GM12864 (cell line): Measurements from ENCODE around the gene LPP.

Experiments
- DNase-seq: peaks from one replicate; pipeline ENCODE4 v3.0.0-alpha.2; 2011; ENCODE audit warnings: low read depth
- H3K4me3 ChIP-seq: 2 replicates; pipeline ENCODE4 v1.5.1; 2011; ENCODE audit warnings: mild to moderate bottlenecking, low read depth, low read length, control low read depth
- TF ChIP-seq, protein P1 (sequence below): IDR thresholded peaks from 2 replicates; pipeline ENCODE4 v1.5.1; 2011; ENCODE audit warnings: low read depth, mild to moderate bottlenecking, moderate library complexity, low read length, control low read depth, inconsistent platforms; ENCODE audit errors: missing control alignments

Gene LPP

DNA sequence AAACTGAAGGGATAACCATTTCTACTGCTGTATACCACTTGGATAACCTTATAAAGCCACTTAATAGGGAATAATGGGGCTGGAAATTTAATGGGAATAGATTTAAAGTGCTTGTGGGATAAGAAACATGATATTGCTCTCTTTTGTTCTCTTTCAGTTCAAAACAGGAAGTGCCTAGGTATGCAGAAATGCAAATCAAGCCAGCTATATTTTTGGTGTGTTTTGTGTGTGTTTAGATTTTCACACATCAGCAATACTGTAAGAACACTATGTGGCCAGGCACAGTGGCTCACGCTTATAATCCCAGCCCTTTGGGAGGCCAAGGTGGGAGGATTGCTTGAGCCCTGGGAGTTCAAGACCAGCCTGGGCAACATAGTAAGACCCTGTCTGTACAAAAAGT lies 575.5 kb downstream of the LPP start:
- TF ChIP-seq, protein P1, sequence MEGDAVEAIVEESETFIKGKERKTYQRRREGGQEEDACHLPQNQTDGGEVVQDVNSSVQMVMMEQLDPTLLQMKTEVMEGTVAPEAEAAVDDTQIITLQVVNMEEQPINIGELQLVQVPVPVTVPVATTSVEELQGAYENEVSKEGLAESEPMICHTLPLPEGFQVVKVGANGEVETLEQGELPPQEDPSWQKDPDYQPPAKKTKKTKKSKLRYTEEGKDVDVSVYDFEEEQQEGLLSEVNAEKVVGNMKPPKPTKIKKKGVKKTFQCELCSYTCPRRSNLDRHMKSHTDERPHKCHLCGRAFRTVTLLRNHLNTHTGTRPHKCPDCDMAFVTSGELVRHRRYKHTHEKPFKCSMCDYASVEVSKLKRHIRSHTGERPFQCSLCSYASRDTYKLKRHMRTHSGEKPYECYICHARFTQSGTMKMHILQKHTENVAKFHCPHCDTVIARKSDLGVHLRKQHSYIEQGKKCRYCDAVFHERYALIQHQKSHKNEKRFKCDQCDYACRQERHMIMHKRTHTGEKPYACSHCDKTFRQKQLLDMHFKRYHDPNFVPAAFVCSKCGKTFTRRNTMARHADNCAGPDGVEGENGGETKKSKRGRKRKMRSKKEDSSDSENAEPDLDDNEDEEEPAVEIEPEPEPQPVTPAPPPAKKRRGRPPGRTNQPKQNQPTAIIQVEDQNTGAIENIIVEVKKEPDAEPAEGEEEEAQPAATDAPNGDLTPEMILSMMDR = no peak
- H3K4me3 ChIP-seq = no peak overlapping the region
- DNase-seq = no peak

DNA sequence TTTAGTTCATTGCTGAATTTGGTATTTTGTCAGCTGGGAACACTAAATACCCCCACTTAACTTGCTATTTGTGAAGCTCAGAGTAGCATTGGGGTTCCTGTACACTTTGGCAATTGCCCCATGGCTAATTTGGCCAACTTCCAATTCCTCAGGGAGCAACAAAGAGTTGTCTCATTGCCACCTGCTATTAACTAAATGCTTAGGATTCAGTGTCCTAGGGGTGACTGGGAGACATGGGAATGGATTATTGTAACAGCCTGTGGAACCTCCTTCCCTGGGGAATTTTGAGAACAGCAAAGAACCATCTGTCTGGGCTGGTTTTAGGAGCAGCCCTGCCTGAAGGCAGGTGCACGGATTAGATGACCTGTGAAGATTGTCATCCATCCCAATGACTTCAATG lies 580.4 kb downstream of the LPP start:
- no peak for DNase-seq
- TF ChIP-seq, protein P1 = no peak
- H3K4me3 ChIP-seq = no peak overlapping the region

DNA sequence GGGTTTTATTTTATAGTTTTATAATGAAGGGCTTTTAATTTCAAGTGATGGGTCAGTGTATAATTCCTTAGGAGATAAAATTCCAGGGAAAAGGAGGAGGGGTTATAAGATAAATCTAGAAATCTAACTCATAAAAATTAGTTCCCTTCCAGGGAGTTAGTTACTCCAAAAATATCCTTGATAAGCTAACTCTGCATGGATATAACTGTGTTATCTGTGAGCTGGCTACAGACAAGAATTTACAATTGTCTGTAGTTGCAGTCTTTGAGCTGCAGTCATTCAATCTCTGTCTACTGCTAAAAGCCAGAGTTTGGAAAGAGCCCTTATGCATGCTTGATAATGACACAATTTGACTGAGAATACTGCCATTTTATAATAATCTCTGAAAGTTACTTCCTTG lies 585.6 kb downstream of the LPP start:
- TF ChIP-seq, protein P1 = no peak
- H3K4me3 ChIP-seq = no peak overlapping the region
- no peak for DNase-seq

DNA sequence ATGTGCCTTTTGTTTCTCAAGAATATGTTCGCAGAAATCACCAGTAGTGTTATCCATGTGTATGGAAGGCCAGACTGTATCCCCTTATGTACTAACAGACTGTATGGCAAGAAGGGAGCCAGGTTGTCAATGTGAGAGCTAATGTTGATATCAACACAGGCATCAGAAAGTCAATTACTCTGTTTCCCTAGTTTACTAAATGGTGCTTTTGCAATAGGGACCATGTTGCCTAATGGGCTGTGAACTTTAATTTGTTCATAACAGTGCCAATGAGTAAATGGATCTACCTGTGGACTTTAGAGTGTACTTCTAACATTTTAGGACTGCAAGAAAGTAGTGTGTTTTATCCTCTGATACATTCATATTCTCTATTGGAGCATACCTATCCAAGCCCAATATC lies 586.1 kb downstream of the LPP start:
- TF ChIP-seq, protein P1 = no peak
- no peak for DNase-seq
- H3K4me3 ChIP-seq = no peak overlapping the region

DNA sequence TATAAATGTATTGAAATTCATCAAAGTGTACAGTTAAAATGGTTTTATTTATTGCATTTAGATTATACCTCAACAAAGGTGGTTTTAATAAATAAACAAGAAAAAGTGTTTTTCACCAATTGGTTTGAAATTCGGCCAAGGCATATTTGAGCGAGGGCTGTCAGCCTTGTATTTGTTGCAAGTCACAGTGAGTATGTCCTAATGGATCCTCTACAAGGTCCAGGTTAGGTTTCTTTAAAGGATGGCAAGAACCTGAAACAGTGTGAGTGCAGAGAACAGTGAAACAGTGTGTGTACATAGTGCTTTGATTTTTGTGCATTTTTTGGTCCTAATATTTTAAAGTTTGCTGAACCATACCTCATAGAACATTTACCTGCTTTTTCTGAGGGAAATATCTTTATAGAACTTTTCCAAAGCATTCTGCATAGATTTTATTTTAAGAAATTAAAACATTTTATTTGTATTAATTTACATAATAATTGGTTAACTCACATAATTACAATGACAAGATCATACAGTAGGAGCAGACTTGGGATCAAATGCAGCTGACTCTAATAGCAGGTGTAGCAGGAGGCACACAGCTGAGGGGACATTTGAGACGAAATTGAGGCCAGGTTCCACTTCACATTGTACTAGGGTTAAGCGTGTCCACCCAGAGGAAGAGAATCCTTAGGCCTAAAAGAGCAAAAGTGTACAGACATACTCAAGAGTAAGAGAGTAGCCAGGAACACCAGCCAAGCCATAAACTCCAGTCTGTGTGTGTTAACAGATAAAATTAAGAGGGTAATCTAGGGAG lies 589.0 kb downstream of the LPP start:
- H3K4me3 ChIP-seq = no peak overlapping the region
- TF ChIP-seq, protein P1 = no peak
- DNase-seq = no peak

DNA sequence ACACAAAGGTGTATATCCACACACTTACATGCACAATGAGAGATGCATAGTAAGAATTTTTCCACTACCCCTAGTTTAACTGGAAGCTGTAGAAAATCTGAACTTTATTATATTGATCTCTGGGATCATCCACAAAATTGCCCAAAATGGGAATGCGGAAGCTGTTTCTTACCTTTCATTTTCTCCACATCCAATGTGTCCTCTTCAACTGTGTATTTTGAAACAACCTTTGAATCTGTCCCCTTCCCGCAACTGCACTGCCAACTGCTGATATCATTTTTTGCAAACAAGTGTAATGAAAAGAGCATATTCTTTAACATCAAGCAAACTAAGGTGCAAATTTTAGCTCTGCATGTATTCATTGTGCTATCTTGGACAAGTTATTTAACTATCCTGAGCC lies 590.2 kb downstream of the LPP start:
- TF ChIP-seq, protein P1 = no peak
- H3K4me3 ChIP-seq = no peak overlapping the region

DNA sequence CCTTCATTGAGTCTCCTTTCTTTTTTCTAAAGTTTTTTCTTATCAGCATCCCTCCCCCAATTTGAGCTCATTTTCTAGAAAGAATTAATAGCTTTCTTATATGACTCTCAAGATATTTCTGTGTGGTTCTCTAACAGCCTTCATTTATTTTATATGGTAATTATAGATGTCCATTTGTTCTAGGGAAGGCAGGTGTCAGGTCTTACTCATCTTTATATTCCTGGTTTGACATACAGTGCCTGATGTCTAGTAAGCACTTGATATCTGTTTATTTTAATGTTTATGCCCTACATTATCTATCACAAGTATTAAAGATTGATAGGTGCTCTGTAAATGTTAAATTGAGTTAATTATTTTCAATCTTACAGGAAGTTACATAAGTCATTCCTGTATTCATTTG lies 591.1 kb downstream of the LPP start:
- H3K4me3 ChIP-seq = no peak overlapping the region
- DNase-seq = no peak
- TF ChIP-seq, protein P1 = no peak

More for the DNA sequence above, 590.2 kb downstream of the LPP start:
- no peak for DNase-seq
